ENCODE measurements around the gene BBS5.

BBS5 gene

DNA sequence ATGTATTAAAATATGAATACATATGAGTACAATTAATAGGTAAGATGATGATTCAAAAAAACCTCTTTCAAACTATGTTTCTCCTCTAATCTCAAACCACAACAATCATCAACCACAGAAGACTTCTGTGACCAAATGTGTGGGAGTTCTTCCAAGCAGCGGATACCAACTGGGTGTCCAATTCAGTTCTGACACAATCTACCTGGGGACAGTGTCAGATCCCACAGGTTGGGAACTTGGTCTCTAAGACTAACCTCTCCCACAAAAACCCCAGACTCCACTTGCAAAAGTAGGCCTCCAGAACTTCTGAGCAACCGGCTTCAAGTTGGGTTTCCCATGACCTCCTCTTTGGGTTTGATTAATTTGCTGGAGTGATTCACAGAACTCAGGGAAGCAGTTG, 67.5 kb downstream of the BBS5 start:
- no peak for DNase-seq (ENCODE audit: low spot score)

Measured in CD4-positive, alpha-beta T cell treated with Interleukin-15 for 4 hours (primary cell).